HK-2 (cell line): ENCODE measurements around the gene SEC14L2.
A peak's percentile ranks its signal among the peaks of the same experiment; 100 is the strongest.
"Not testable (repeated sequence)": the region's sequence is repeated elsewhere in the genome, so short reads cannot be mapped to it uniquely, and the experiment has no call there.

ENCODE experiments used
- DNase-seq: peaks from one replicate; pipeline ENCODE4 v3.0.0-alpha.2; 2018; ENCODE audit not compliant: unreplicated experiment

SEC14L2 gene

GRCh38 chr22:30375312-30375849 is 21.4 kb upstream of the SEC14L2 start:
- DNase-seq: no peak

DNA sequence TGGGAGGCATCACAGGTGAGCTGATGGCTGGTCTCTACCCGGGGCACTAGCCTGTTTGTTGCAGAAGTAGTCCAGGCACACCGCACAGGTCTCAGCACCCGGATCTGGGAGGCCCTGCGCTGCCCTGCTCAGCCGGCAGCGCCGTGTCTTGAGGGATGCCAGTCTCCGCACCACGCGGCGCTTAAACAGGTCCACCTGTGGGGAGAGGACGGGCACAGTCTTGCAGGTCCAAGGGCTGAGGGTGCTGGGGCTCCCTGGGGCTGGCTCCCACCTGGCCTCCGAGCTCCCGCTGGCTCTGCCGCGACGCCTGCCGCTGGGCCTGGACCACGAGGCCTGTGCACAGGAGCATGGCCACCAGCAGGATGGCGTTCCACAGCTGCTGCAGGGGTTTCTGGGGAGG is 16.8 kb upstream of the SEC14L2 start:
- DNase-seq: no peak

DNA sequence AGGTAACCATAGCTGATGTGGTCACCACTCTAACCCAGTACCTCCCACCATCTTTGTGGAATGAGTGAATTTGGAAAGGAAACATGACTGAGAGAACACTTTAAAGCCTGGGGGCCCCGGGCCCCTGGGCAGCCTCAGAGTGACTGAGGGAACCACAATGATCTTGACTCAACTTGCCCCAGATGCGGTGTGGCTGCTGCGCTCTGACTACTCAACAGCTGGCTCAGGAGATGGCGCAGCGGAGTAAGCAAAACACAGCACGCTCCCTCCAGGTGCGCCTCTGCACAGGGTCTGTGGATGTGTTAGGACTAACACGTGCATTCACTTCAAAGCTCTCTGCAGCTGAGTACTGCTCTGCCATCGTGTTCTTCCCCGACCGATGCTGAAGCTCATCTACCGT is 15.6 kb upstream of the SEC14L2 start:
- DNase-seq: no peak

DNA sequence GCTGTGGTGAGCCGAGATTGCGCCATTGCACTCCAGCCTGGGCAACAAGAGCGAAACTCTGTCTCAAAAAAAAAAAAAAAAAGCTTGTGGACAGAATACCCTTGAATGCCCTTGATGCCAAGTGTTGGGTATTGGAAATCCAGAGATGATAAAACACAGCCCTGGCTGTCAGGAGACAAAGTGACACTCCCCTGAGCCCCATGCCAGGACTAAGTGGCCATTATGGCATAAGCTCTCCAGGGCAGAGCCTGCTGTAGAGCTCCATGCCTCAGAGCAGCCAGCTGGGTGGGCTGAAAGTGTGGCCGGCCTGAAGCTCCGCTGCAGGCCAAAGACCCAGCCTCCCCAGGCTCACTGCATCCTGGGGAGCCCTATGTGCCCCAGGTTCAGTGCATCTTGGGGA is 14.5 kb upstream of the SEC14L2 start:
- DNase-seq: no peak

DNA sequence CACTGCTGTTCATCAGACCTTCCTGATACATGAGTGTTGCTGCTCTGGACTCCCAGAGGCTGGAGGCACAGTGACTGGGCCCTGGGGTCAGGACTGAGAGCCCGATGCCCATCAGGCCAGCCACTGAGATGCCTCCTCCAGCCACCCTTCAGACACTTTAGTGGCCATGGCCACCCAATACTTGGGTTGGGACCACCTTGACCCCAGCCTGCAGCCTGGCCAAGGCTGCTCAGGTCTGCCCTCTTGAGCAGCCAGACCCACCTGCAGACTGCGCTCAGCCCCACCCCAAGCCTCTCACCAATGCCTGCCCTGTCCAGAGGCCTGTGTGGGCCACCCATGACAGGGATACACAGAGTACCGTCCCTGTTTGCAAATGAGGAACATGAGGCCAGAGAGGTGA is 13.8 kb upstream of the SEC14L2 start:
- DNase-seq: no peak

GRCh38 chr22:30385942-30386341 is 10.9 kb upstream of the SEC14L2 start:
- no peak for DNase-seq

DNA sequence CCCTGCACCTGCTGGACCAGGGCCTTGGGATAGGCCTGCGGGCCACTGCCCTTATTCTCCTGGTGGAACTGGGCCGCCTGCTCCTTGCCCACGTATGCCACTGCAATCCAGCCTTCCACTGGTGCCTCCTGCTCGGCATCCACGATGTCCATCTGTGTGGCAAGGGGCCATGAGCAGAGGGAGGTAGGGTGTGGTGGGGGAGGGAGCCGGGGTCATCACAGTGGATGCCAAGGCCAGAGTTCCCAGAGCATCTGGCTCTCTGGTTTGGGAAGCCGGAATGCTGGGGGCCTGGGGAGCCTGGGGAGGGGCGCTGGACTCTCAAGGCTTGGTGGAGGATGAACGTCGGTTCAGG is 10.2 kb upstream of the SEC14L2 start:
- no peak for DNase-seq

DNA sequence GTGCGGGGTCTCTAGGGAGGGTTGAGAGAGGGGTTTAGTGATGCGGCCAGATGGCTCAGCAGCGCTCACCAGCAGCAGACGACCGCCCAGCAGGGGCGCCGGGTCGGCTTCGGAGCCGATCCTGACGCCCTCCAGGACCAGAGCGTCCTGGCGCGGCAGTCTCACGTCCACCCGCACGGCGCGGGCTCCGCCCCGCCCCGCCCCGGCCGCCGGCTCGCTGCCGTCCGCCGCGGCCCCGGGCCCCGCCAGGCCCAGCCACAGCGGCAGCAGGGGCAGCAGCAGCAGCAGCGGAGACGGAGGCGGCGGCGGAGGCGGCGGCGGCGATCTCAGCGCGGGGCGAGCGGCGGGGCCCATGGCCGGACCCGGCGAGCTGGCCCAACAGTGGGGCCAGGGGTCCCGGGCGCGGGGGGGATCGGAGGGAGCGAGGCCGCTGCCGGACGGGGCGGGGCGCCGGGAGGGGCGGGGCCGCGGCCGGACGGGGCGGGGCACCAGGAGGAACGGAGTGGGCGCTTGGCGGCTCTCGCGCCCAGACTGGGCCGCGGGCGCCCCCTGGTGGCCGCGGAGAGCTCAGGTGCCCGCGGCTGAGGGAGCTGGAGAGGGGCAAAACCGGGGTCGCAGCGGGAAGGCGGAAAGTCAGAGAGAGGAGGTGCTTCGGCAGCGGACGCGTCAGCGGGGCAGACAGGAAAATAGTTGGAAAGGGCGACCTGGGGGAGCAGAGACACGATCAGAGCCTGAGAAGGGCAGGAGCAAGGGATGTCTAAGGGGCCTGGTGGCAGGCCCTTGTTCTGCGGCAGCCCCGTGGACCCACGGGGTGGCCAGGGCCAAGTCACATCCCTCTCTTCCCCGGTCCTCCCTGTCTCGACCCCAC is 9.6 kb upstream of the SEC14L2 start, which contains the start of gene RNF215:
TSS of gene RNF215 (minus strand) at position 452 of the 868 bp plus-strand sequence. CDS start at position 354, 98 bp downstream.
- peak; percentile 79 for DNase-seq

GRCh38 chr22:30390974-30391691 is 5.7 kb upstream of the SEC14L2 start:
- peak; percentile 67 for DNase-seq

GRCh38 chr22:30392661-30393321 is 4.0 kb upstream of the SEC14L2 start:
- no peak for DNase-seq

DNA sequence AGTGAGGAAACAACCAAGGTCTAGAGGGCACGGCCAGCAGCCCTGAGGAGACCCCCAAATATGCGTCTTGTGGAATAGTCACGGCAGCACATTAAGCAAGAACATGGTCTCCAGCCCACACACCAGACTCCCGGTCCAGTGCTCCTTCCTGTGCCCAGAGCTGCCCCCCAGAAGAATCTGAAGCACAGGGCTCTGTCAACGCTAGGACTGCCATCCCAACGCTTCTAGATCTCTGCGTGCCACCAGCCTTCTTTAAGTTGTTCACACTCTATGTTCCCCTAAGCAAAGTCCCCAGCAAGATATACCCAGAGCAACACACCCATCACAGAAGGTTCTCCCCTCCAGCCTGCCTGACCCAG is 3.5 kb upstream of the SEC14L2 start:
- no peak for DNase-seq

- no peak for DNase-seq
Measured at GRCh38 chr22:30393885-30394284, 2.9 kb upstream of the SEC14L2 start.

GRCh38 chr22:30397656-30398635 is 1.1 kb downstream of the SEC14L2 start:
- no peak for DNase-seq

DNA sequence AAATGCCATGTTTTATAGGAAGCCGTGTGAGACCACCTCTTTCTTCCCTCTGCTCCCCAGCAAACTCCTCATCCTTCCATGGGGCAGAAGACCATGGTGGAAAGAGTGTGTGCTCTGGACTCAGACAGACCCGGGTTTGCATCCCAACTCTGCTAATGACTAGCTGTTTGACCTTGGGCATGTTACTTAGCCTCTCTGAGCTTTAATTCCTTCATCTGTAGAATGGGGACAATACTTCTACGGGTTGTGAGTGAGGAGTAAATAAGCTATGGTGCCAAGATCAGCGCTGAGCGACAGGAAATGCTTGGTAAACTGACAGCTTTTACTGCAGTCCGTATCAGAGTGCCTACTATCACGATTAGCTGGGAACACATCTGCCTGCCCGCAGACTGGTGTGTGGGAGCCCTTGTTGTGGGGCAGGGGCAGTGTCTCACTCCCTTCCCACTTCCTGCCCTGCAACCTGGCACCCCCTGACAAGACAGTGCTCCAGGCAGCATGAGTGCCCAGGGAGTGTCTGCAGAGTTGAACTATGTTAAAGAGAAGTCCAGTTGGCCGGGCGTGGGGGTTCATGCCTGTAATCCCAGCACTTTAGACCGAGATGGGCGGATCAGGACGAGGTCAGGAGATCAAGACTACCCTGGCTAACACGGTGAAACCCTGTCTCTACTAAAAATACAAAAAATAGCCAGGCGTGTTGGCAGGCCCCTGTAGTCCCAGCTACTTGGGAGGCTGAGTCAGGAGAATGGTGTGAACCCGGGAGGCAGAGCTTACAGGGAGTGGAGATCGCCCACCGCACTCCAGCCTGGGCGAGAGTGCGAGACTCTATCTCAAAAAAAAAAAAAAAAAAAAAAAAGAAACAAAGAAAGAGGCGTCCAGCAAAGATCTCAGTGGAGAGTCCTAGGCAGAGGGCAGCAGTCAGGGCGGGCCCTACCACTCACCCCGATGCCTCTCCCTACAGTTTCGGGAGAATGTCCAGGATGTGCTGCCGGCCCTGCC is 2.2 kb downstream of the SEC14L2 start:
- no peak for DNase-seq

DNA sequence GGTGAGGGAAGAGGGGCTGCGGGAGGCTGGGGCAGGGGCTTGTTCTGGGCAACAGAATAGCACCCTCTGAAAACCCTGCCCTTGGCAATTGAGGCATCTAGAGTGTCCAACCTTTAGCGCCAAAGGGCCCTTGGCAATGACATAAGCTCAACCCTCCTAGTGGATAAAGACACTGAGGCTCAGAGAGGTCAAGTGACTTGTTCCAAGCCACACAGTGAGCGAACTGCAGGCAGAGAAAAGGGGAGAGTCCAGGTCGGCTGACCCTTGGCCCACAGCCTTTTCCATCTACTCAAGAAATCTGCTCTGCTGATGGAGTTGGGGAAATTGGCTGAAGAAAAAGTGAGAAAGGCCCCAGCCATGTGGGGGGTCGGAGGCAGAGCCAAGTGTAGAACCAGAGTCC is 2.9 kb downstream of the SEC14L2 start:
- DNase-seq: no peak

DNA sequence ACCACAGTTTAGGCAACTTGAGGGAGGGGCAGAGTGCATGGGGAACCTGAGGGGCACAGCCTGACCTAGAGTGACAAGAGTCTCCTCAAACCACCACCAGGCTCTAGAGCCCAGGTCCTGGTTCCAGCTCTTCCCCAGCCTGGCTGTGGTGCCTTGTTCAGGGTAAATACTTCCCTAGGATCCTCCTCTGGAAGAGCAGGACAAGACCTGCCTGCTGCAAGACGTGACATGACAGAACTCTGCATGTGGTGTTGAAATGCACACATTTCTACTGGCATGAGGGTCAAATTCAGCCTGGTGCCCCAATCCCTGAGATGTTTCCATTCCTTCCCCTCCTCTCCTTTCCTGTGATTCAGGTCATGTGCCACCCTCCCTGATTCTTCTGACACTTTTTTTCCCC is 3.3 kb downstream of the SEC14L2 start:
- no peak for DNase-seq

DNA sequence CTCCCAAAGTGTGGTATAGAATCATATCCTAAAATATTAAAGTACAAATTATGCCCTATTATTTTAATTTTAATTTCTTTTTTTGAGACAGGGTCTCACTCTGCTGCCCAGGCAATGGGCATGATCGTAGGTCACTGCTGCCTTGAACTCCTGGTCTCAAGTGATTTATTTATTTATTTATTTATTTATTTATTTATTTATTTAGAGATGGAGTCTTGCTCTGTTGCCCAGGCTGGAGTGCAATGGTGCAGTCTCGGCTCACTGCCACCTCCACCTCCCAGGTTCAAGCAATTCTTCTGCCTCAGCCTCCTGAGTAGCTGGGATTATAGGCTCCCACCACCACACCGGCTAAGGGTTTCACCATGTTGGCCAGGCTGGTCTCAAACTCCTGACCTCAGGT is 4.2 kb downstream of the SEC14L2 start:
- DNase-seq: not testable (repeated sequence)

DNA sequence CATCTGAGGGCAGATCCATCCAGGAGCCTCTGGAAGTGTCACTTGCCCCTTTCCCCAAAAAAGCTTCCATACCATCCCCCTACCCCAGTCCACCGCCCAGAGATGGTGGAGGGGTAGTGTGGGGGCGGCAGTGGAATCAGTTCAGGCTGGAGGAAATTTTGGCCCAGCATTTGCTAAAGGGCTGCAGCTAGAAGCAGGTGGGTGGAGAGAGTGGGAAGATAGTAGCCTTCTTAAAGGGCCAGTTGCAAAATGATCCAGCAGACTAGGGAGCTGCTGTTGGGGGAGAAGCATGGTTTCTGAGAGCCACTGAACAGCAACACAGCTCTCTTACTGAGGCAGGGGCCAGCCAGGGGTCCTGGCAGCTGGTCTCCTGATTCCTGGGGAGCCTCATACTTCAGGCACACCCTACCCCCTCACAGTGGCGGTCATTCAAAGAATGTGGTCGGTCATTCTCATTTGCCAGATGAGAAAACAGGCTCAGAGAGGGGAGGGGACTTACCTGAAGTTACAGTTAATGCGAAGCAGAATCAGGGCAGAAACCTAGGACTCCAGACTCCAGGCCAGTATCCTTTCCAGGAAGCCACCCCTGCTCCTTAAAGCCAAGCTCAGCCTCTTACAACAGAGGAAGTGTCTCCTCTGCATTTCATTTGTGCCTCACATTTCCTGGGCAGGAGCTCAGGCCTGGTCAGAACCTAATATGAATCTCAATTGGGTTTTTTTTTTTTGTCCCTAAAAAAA is 5.4 kb downstream of the SEC14L2 start:
- DNase-seq: no peak

DNA sequence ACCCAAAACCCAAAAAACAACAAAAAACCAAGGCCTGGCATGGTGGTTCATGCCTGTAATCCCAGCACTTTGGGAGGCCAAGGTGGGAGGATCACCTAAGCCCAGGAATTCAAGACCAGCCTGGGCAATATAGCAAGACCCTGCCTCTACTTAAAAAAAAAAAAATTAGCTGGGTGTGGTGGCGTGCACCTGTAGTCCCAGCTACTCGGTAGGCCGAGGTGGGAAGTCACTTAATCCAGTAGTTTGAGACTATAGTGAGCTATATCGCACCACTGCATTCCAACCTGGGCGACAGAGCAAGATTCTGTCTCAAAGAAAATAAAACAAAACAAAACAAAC is 5.9 kb downstream of the SEC14L2 start:
- DNase-seq: not testable (repeated sequence)
